Esophagus muscularis mucosa (tissue), 4 donors: ENCODE measurements around the gene NRCAM.

Experiments used
- EP300 ChIP-seq: sonication (generic); formaldehyde crosslinking; IDR thresholded peaks from one replicate; pipeline ENCODE4 v1.6.1; 2017; ENCODE audit warnings: antibody characterized with exemption
- POLR2A ChIP-seq: fragments of 450-650 bp; IDR thresholded peaks from one replicate; pipeline ENCODE4 v1.6.1; 2017; ENCODE audit warnings: antibody characterized with exemption, moderate library complexity, mild to moderate bottlenecking, low read depth
- POLR2AphosphoS5 ChIP-seq, 2 donors: sonication (generic); formaldehyde crosslinking; IDR thresholded peaks; one replicate each; pipeline ENCODE4 v1.6.1; 2017; ENCODE audit warnings: antibody characterized with exemption in 2 of 2
- TF ChIP-seq, protein P1 (sequence below), 3 experiments: fragments of 200-600 bp in 2 of 3; fragments of 450-650 bp in 1 of 3; sonication (generic) in 2 of 3; IDR thresholded peaks; one replicate each; pipeline ENCODE4 v1.5.1; 2017 to 2019; ENCODE audit warnings: antibody characterized with exemption in 3 of 3, mild to moderate bottlenecking in 2 of 3, moderate library complexity in 1 of 3

DNA sequence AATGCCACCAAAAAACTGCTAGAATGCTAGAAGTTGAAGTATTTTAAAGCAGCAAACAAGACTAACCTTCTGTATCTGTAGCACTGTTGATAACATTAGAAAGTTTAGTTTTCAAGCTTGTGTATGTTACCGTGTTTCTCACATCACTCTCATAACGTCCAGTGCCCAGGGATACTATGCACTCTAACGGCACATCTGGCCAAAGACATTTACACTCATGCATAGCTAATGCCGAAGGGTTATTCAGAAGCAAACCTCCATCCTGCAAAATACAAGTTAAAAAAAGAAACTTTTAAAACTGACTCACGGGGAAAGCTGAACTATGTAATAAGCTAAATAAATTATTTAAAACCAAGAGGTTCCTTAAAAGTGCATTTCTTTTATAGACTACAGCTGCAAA is 22.9 kb upstream of the NRCAM start:
- TF ChIP-seq POLR2A: no peak
- TF ChIP-seq EP300: no peak
- TF ChIP-seq POLR2AphosphoS5 (IDR thresholded peaks at IDR 0.05): no peak
- TF ChIP-seq, protein P1, sequence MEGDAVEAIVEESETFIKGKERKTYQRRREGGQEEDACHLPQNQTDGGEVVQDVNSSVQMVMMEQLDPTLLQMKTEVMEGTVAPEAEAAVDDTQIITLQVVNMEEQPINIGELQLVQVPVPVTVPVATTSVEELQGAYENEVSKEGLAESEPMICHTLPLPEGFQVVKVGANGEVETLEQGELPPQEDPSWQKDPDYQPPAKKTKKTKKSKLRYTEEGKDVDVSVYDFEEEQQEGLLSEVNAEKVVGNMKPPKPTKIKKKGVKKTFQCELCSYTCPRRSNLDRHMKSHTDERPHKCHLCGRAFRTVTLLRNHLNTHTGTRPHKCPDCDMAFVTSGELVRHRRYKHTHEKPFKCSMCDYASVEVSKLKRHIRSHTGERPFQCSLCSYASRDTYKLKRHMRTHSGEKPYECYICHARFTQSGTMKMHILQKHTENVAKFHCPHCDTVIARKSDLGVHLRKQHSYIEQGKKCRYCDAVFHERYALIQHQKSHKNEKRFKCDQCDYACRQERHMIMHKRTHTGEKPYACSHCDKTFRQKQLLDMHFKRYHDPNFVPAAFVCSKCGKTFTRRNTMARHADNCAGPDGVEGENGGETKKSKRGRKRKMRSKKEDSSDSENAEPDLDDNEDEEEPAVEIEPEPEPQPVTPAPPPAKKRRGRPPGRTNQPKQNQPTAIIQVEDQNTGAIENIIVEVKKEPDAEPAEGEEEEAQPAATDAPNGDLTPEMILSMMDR (IDR thresholded peaks at IDR 0.05): no peak
